ENCODE data around the gene CCDC134. TPM values are rescaled to one million over a fixed set of nuclear protein-coding genes. Genes with fewer than 3 reads are reported as not detected.

Gene CCDC134
- total and polyA plus RNA-seq, 2 of the 13 experiments (the other 11 are each of a cell fraction or from before 2014, with no cell fraction given) = 4.8 to 17.4 TPM

DNA sequence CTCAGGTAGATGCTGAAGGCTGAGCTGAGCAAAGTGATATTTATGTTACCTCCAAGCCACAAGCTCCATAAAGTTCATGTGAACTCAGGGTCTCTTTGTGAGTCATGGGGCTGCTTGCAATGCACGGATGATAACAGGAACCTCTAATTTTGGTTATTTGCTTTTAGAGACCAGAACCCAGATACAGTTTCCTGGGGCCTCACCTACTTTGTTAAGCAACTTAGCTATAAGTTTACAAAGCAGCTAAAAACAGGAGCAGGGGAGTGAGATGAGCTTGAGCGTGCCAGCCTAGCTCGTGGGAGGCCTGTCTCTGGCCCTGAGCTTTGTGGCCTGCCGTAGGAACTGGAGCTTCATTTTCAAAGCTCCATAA, 61.7 kb downstream of the CCDC134 start:
- H3K4me1 ChIP-seq (ENCODE audit: insufficient read depth, low read length) = peaks cover 54% of the 10 kb centered on the region
- H3K9me3 ChIP-seq (ENCODE audit: low read length) = no peaks in the 10 kb centered on the region
- peaks cover 77% of the 10 kb centered on the region for H3K79me2 ChIP-seq (ENCODE audit: insufficient read depth, low read length)
- intact Hi-C loops (cut with micrococcal nuclease; ENCODE audit: unreplicated experiment) = no loop called here
- ChIA-PET CTCF (ENCODE audit: low intra/inter-chr PET ratio, low total read pairs) (no interaction called here), POLR2A (interaction anchor here (1.2 to 1.8 kb wide), 2 partner anchors 21 to 62 kb away, joined by 4 to 6 read pairs; partner anchors contain the start of gene CCDC134)
- 55% methylated on average over 3 of the region's 4 CpGs for WGBS (ENCODE audit: low lambda C conversion rate)
- no TSS peak for BruUV-seq (replicated peaks)
- TF ChIP-seq HIVEP1 (CRISPR knock-in tag; IDR thresholded peaks at IDR 0.05) = no peak
- no peak for TF ChIP-seq ZNF460 (CRISPR knock-in tag; IDR thresholded peaks at IDR 0.05; ENCODE audit: borderline replicate concordance)
- TF ChIP-seq RARA (CRISPR knock-in tag; IDR thresholded peaks at IDR 0.05) = peak; percentile 16; the same call in 1 of the 2 replicates
- peak; percentile 62 for TF ChIP-seq FOSL2 (CRISPR knock-in tag; IDR thresholded peaks at IDR 0.05)
- 0 out of 2 replicates have a peak, but pooled peaks have one; percentile 9 for TF ChIP-seq FOXA3 (CRISPR knock-in tag; IDR thresholded peaks at IDR 0.05)
- no peak for TF ChIP-seq MBNL3 (CRISPR knock-in tag; conservative IDR thresholded peaks at IDR 0.05)
- no peak for TF ChIP-seq GATAD2A (CRISPR knock-in tag; IDR thresholded peaks at IDR 0.05)
- TF ChIP-seq TGIF2 (CRISPR knock-in tag; IDR thresholded peaks at IDR 0.05) = no peak
- TF ChIP-seq, protein P1, sequence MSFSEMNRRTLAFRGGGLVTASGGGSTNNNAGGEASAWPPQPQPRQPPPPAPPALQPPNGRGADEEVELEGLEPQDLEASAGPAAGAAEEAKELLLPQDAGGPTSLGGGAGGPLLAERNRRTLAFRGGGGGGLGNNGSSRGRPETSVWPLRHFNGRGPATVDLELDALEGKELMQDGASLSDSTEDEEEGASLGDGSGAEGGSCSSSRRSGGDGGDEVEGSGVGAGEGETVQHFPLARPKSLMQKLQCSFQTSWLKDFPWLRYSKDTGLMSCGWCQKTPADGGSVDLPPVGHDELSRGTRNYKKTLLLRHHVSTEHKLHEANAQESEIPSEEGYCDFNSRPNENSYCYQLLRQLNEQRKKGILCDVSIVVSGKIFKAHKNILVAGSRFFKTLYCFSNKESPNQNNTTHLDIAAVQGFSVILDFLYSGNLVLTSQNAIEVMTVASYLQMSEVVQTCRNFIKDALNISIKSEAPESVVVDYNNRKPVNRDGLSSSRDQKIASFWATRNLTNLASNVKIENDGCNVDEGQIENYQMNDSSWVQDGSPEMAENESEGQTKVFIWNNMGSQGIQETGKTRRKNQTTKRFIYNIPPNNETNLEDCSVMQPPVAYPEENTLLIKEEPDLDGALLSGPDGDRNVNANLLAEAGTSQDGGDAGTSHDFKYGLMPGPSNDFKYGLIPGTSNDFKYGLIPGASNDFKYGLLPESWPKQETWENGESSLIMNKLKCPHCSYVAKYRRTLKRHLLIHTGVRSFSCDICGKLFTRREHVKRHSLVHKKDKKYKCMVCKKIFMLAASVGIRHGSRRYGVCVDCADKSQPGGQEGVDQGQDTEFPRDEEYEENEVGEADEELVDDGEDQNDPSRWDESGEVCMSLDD (CRISPR knock-in tag; IDR thresholded peaks at IDR 0.05; ENCODE audit: borderline replicate concordance) = peak; percentile 90; the same call in 1 of the 2 replicates
- TF ChIP-seq HIC2 (CRISPR knock-in tag; IDR thresholded peaks at IDR 0.05; ENCODE audit: low read depth) = no peak
- TF ChIP-seq ATF2 (CRISPR knock-in tag; IDR thresholded peaks at IDR 0.05) = no peak
- TF ChIP-seq, protein P2, sequence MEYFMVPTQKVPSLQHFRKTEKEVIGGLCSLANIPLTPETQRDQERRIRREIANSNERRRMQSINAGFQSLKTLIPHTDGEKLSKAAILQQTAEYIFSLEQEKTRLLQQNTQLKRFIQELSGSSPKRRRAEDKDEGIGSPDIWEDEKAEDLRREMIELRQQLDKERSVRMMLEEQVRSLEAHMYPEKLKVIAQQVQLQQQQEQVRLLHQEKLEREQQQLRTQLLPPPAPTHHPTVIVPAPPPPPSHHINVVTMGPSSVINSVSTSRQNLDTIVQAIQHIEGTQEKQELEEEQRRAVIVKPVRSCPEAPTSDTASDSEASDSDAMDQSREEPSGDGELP (IDR thresholded peaks at IDR 0.05; ENCODE audit: borderline replicate concordance, low read depth) = no peak
- TF ChIP-seq BRF2 (CRISPR knock-in tag; IDR thresholded peaks at IDR 0.05) = no peak
- 0 out of 2 replicates have a peak, but pooled peaks have one; percentile 15 for TF ChIP-seq SAP130 (CRISPR knock-in tag; IDR thresholded peaks at IDR 0.05; ENCODE audit: low read depth)
- no peak overlapping the region for H2AFZ ChIP-seq (ENCODE audit: low read length)
- peak; percentile 39 for DNase-seq (ENCODE audit: low spot score)
- H3K27me3 ChIP-seq (ENCODE audit: control insufficient read depth in 1 of 2, insufficient read depth in 2 of 2, low read length in 2 of 2) = no peaks in the 10 kb centered on the region
- H3K4me3 ChIP-seq (replicated peaks in 1 of 3; ENCODE audit: insufficient read depth in 1 of 3, low read depth in 2 of 3, low read length in 3 of 3) = no peak overlapping the region
- peak overlapping the region; percentile 5 for H3K27ac ChIP-seq (ENCODE audit: extremely low read length, insufficient read depth, low read length)
- peak; percentile 53 for ATAC-seq
- no peak for FAIRE-seq
- H3K36me3 ChIP-seq (replicated peaks in 1 of 2; ENCODE audit: control insufficient read depth in 1 of 2, insufficient read depth in 2 of 2, low read length in 2 of 2) = peaks cover 11 to 38% of the 10 kb centered on the region in 2 experiments
- peaks cover 81% of the 10 kb centered on the region for H4K20me1 ChIP-seq (ENCODE audit: insufficient read depth, low read length)
- H3K4me2 ChIP-seq (ENCODE audit: low read depth, low read length) = no peak overlapping the region
- no peak overlapping the region for H3K9ac ChIP-seq (ENCODE audit: insufficient read depth, low read depth, low read length)
- in situ Hi-C loops (cut with HindIII; ENCODE audit: extremely low pct_ligation_motif_present, low pct_unique_long_range_greater_than_20kb) = no loop called here
